GM23338 (cell line): ENCODE measurements around the gene SETD1A. TPM values are rescaled to one million over a fixed set of nuclear protein-coding genes. Genes with fewer than 3 reads are reported as not detected.

ENCODE experiments used
- ATAC-seq: fragments of 200-7000 bp; cut with Tn5 transposase; 3 replicates; pipeline ENCODE4 v1.9.1; 2020
- DNase-seq: peaks from one replicate; pipeline ENCODE4 v3.0.0-alpha.2; 2015; ENCODE audit warnings: low spot score
- H2AFZ ChIP-seq: fragments of 200-600 bp; sonication (generic); 2 replicates; pipeline ENCODE4 v1.8.0; 2016; ENCODE audit warnings: antibody characterized with exemption, mild to moderate bottlenecking, moderate library complexity
- H3F3A ChIP-seq: fragments of 200-600 bp; sonication (generic); replicated peaks from 2 replicates; pipeline ENCODE4 v1.8.0; 2017; ENCODE audit warnings: antibody characterized with exemption, mixed run types, low read depth
- H3K27ac ChIP-seq: fragments of 200-600 bp; sonication (generic); 2 replicates; pipeline ENCODE4 v1.6.1; 2016; ENCODE audit warnings: low read depth
- H3K27me3 ChIP-seq: fragments of 200-600 bp; sonication (generic); 2 replicates; pipeline ENCODE4 v1.8.0; 2016; ENCODE audit warnings: mild to moderate bottlenecking, mixed run types, moderate library complexity; ENCODE audit not compliant: insufficient read depth
- H3K36me3 ChIP-seq: fragments of 200-600 bp; sonication (generic); 2 replicates; pipeline ENCODE4 v1.8.0; 2016; ENCODE audit warnings: mild to moderate bottlenecking; ENCODE audit not compliant: insufficient read depth
- H3K4me1 ChIP-seq: fragments of 200-600 bp; sonication (generic); 2 replicates; pipeline ENCODE4 v1.8.0; 2016; ENCODE audit warnings: mild to moderate bottlenecking, moderate library complexity; ENCODE audit not compliant: insufficient read depth
- H3K4me2 ChIP-seq: fragments of 200-600 bp; sonication (generic); 2 replicates; pipeline ENCODE4 v1.7.1; 2017; ENCODE audit warnings: mixed run types
- H3K4me3 ChIP-seq: fragments of 200-600 bp; sonication (generic); 2 replicates; pipeline ENCODE4 v1.6.1; 2016; ENCODE audit warnings: mixed run types
- H3K79me2 ChIP-seq: fragments of 200-600 bp; sonication (generic); replicated peaks from 2 replicates; pipeline ENCODE4 v1.8.0; 2017; ENCODE audit warnings: mild to moderate bottlenecking; ENCODE audit not compliant: insufficient read depth
- H3K9me2 ChIP-seq: fragments of 200-600 bp; sonication (generic); 2 replicates; pipeline ENCODE4 v1.8.0; 2017; ENCODE audit not compliant: insufficient read depth
- H4K20me1 ChIP-seq: fragments of 200-600 bp; sonication (generic); replicated peaks from 2 replicates; pipeline ENCODE4 v1.8.0; 2017; ENCODE audit warnings: mild to moderate bottlenecking; ENCODE audit not compliant: insufficient read depth
- H3K27ac Mint-ChIP-seq: 2 replicates; pipeline ENCODE4 v1.8.0; 2020; ENCODE audit warnings: inconsistent platforms, mild to moderate bottlenecking, moderate library complexity, mixed read lengths
- H3K27me3 Mint-ChIP-seq: 3 replicates; pipeline ENCODE4 v1.8.0; 2022; ENCODE audit warnings: low read depth, mild to moderate bottlenecking, moderate library complexity, mixed read lengths, inconsistent platforms; ENCODE audit not compliant: insufficient read depth, poor library complexity
- H3K36me3 Mint-ChIP-seq: 3 replicates; pipeline ENCODE4 v1.8.0; 2021; ENCODE audit warnings: low read depth, mild to moderate bottlenecking, inconsistent platforms, moderate library complexity, mixed read lengths
- H3K4me1 Mint-ChIP-seq: 3 replicates; pipeline ENCODE4 v1.8.0; 2020; ENCODE audit warnings: mild to moderate bottlenecking, inconsistent platforms, mixed read lengths
- H3K4me3 Mint-ChIP-seq: 3 replicates; pipeline ENCODE4 v1.8.0; 2021; ENCODE audit warnings: moderate library complexity, mild to moderate bottlenecking, inconsistent platforms, mixed read lengths
- H3K9me3 Mint-ChIP-seq: 3 replicates; pipeline ENCODE4 v1.8.0; 2020; ENCODE audit warnings: moderate library complexity, mild to moderate bottlenecking, inconsistent platforms, mixed read lengths
- EZH2 ChIP-seq: fragments of 200-600 bp; sonication (generic); IDR thresholded peaks from one replicate; pipeline ENCODE4 v1.8.0; 2017; ENCODE audit warnings: antibody characterized with exemption, mild to moderate bottlenecking, low read depth; ENCODE audit not compliant: unreplicated experiment
- EZH2phosphoT487 ChIP-seq: fragments of 200-600 bp; sonication (generic); IDR thresholded peaks from one replicate; pipeline ENCODE4 v1.8.1; 2018; ENCODE audit warnings: antibody characterized with exemption; ENCODE audit not compliant: unreplicated experiment
- NANOG ChIP-seq: IDR thresholded peaks from 2 replicates; pipeline ENCODE4 v1.6.1; 2016; ENCODE audit warnings: antibody characterized with exemption, borderline replicate concordance
- POLR2AphosphoS5 ChIP-seq: IDR thresholded peaks from 2 replicates; pipeline ENCODE4 v1.6.1; 2016; ENCODE audit warnings: antibody characterized with exemption, low read depth
- STAT1 ChIP-seq: IDR thresholded peaks from one replicate; pipeline ENCODE4 v1.6.1; 2016; ENCODE audit warnings: antibody characterized with exemption; ENCODE audit not compliant: unreplicated experiment
- ZNF114 ChIP-seq: fragments of 250-450 bp; sonication (Bioruptor Pico); IDR thresholded peaks from 2 replicates; pipeline ENCODE4 v1.5.0; 2020; ENCODE audit warnings: mild to moderate bottlenecking, moderate library complexity
- ZNF331 ChIP-seq: fragments of 250-450 bp; sonication (Bioruptor Pico); IDR thresholded peaks from 2 replicates; pipeline ENCODE4 v1.5.0; 2020; ENCODE audit warnings: low read depth, mild to moderate bottlenecking, moderate library complexity
- polyA plus RNA-seq: library from polyadenylated mRNA; unstranded; fragments of >200 nt; fragmentation: Nextera tagmentation; extraction: Ambion mirVana; gene quantifications from 2 replicates; pipeline ENCODE4 v1.2.1, GENCODE V29; 2016
- total RNA-seq: library from RNA; depleted of rRNA; stranded (reverse); fragments of >200 nt; shearing (Covaris generic); gene quantifications from 2 replicates; pipeline ENCODE4 v1.2.3, GENCODE V29; 2014
- TF ChIP-seq, protein P1 (sequence below): IDR thresholded peaks from 2 replicates; pipeline ENCODE4 v1.6.1; 2016; ENCODE audit warnings: antibody characterized with exemption
- TF ChIP-seq, protein P2 (sequence below): fragments of 250-450 bp; sonication (Bioruptor Pico); IDR thresholded peaks from 2 replicates; pipeline ENCODE4 v1.5.0; 2020; ENCODE audit warnings: mild to moderate bottlenecking, moderate library complexity
- TF ChIP-seq, protein P3 (sequence below): IDR thresholded peaks from one replicate; pipeline ENCODE4 v1.6.1; 2018; ENCODE audit warnings: antibody characterized with exemption; ENCODE audit not compliant: unreplicated experiment
- TF ChIP-seq, protein P4 (sequence below), 2 experiments: fragments of 200-600 bp in 1 of 2; sonication (generic) in 1 of 2; conservative IDR thresholded peaks; 2 replicates each; pipeline versions ENCODE4 v1.5.1 to v1.6.1; 2016 to 2017; ENCODE audit warnings: antibody characterized with exemption in 2 of 2, low read depth in 2 of 2, mild to moderate bottlenecking in 2 of 2, moderate library complexity in 1 of 2

The SETD1A gene
- total and polyA plus RNA-seq, 2 experiments from 2014 or later: 10.8 to 21.9 TPM

DNA sequence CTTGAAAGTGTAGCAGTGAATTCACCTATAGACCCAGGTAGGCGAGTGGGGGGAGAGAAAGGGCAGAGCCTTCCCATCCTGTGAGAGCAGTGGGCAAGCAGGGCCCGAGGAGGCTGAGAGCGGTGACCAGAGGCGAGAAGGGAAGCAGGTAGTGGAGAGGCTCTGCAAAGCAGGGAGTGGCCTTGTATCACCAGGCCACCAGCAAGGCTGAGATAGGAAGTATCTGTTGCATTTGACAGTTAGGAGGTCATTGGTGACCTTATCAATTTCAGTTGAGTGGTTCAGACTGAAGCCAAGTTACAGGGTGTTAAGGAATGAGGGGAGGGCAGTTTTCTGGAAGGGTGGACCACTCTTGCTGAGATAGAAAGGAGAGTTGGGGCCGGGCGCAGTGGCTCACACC, 16.8 kb downstream of the SETD1A start:
- Mint-ChIP-seq H3K4me1 (no peaks in the 10 kb centered on the region), H3K9me3 (no peaks in the 10 kb centered on the region), H3K36me3 (peaks cover 75% of the 10 kb centered on the region), H3K27ac (no peak overlapping the region), H3K4me3 (no peak overlapping the region; the same call in 2 of the 3 replicates), H3K27me3 (peaks cover 20% of the 10 kb centered on the region)
- H3F3A ChIP-seq: peaks cover 3% of the 10 kb centered on the region; the same call in 1 of the 2 replicates
- DNase-seq (no peak), ATAC-seq (no peak)
- no peak overlapping the region for H2AFZ ChIP-seq
- peaks cover 36% of the 10 kb centered on the region for H3K36me3 ChIP-seq
- no peaks in the 10 kb centered on the region for H3K79me2 ChIP-seq
- H3K9me2 ChIP-seq: no peaks in the 10 kb centered on the region
- H4K20me1 ChIP-seq: peaks cover 16% of the 10 kb centered on the region
- H3K4me3 ChIP-seq: no peak overlapping the region
- no peak overlapping the region for H3K4me2 ChIP-seq
- TF ChIP-seq, protein P1, sequence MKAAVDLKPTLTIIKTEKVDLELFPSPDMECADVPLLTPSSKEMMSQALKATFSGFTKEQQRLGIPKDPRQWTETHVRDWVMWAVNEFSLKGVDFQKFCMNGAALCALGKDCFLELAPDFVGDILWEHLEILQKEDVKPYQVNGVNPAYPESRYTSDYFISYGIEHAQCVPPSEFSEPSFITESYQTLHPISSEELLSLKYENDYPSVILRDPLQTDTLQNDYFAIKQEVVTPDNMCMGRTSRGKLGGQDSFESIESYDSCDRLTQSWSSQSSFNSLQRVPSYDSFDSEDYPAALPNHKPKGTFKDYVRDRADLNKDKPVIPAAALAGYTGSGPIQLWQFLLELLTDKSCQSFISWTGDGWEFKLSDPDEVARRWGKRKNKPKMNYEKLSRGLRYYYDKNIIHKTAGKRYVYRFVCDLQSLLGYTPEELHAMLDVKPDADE: no peak
- TF ChIP-seq, protein P2, sequence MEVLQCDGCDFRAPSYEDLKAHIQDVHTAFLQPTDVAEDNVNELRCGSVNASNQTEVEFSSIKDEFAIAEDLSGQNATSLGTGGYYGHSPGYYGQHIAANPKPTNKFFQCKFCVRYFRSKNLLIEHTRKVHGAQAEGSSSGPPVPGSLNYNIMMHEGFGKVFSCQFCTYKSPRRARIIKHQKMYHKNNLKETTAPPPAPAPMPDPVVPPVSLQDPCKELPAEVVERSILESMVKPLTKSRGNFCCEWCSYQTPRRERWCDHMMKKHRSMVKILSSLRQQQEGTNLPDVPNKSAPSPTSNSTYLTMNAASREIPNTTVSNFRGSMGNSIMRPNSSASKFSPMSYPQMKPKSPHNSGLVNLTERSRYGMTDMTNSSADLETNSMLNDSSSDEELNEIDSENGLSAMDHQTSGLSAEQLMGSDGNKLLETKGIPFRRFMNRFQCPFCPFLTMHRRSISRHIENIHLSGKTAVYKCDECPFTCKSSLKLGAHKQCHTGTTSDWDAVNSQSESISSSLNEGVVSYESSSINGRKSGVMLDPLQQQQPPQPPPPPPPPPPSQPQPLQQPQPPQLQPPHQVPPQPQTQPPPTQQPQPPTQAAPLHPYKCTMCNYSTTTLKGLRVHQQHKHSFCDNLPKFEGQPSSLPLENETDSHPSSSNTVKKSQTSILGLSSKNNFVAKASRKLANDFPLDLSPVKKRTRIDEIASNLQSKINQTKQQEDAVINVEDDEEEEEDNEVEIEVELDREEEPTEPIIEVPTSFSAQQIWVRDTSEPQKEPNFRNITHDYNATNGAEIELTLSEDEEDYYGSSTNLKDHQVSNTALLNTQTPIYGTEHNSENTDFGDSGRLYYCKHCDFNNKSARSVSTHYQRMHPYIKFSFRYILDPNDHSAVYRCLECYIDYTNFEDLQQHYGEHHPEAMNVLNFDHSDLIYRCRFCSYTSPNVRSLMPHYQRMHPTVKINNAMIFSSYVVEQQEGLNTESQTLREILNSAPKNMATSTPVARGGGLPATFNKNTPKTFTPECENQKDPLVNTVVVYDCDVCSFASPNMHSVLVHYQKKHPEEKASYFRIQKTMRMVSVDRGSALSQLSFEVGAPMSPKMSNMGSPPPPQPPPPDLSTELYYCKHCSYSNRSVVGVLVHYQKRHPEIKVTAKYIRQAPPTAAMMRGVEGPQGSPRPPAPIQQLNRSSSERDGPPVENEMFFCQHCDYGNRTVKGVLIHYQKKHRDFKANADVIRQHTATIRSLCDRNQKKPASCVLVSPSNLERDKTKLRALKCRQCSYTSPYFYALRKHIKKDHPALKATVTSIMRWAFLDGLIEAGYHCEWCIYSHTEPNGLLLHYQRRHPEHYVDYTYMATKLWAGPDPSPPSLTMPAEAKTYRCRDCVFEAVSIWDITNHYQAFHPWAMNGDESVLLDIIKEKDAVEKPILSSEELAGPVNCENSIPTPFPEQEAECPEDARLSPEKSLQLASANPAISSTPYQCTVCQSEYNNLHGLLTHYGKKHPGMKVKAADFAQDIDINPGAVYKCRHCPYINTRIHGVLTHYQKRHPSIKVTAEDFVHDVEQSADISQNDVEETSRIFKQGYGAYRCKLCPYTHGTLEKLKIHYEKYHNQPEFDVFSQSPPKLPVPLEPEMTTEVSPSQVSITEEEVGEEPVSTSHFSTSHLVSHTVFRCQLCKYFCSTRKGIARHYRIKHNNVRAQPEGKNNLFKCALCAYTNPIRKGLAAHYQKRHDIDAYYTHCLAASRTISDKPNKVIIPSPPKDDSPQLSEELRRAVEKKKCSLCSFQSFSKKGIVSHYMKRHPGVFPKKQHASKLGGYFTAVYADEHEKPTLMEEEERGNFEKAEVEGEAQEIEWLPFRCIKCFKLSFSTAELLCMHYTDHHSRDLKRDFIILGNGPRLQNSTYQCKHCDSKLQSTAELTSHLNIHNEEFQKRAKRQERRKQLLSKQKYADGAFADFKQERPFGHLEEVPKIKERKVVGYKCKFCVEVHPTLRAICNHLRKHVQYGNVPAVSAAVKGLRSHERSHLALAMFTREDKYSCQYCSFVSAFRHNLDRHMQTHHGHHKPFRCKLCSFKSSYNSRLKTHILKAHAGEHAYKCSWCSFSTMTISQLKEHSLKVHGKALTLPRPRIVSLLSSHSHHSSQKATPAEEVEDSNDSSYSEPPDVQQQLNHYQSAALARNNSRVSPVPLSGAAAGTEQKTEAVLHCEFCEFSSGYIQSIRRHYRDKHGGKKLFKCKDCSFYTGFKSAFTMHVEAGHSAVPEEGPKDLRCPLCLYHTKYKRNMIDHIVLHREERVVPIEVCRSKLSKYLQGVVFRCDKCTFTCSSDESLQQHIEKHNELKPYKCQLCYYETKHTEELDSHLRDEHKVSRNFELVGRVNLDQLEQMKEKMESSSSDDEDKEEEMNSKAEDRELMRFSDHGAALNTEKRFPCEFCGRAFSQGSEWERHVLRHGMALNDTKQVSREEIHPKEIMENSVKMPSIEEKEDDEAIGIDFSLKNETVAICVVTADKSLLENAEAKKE (CRISPR knock-in tag): no peak
- TF ChIP-seq ZNF331 (CRISPR knock-in tag) (no peak), EZH2 (no peak), ZNF114 (CRISPR knock-in tag) (no peak), EZH2phosphoT487 (no peak), NANOG (no peak), POLR2AphosphoS5 (no peak), STAT1 (no peak)
- TF ChIP-seq, protein P3, sequence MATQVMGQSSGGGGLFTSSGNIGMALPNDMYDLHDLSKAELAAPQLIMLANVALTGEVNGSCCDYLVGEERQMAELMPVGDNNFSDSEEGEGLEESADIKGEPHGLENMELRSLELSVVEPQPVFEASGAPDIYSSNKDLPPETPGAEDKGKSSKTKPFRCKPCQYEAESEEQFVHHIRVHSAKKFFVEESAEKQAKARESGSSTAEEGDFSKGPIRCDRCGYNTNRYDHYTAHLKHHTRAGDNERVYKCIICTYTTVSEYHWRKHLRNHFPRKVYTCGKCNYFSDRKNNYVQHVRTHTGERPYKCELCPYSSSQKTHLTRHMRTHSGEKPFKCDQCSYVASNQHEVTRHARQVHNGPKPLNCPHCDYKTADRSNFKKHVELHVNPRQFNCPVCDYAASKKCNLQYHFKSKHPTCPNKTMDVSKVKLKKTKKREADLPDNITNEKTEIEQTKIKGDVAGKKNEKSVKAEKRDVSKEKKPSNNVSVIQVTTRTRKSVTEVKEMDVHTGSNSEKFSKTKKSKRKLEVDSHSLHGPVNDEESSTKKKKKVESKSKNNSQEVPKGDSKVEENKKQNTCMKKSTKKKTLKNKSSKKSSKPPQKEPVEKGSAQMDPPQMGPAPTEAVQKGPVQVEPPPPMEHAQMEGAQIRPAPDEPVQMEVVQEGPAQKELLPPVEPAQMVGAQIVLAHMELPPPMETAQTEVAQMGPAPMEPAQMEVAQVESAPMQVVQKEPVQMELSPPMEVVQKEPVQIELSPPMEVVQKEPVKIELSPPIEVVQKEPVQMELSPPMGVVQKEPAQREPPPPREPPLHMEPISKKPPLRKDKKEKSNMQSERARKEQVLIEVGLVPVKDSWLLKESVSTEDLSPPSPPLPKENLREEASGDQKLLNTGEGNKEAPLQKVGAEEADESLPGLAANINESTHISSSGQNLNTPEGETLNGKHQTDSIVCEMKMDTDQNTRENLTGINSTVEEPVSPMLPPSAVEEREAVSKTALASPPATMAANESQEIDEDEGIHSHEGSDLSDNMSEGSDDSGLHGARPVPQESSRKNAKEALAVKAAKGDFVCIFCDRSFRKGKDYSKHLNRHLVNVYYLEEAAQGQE: no peak
- TF ChIP-seq, protein P4, sequence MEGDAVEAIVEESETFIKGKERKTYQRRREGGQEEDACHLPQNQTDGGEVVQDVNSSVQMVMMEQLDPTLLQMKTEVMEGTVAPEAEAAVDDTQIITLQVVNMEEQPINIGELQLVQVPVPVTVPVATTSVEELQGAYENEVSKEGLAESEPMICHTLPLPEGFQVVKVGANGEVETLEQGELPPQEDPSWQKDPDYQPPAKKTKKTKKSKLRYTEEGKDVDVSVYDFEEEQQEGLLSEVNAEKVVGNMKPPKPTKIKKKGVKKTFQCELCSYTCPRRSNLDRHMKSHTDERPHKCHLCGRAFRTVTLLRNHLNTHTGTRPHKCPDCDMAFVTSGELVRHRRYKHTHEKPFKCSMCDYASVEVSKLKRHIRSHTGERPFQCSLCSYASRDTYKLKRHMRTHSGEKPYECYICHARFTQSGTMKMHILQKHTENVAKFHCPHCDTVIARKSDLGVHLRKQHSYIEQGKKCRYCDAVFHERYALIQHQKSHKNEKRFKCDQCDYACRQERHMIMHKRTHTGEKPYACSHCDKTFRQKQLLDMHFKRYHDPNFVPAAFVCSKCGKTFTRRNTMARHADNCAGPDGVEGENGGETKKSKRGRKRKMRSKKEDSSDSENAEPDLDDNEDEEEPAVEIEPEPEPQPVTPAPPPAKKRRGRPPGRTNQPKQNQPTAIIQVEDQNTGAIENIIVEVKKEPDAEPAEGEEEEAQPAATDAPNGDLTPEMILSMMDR (conservative IDR thresholded peaks at IDR 0.05; ENCODE audit: low read depth in 2 of 2): no peak
- H3K27ac ChIP-seq: no peak overlapping the region
- H3K27me3 ChIP-seq: no peaks in the 10 kb centered on the region
- no peaks in the 10 kb centered on the region for H3K4me1 ChIP-seq
